GM23248 (cell line): ENCODE data around the gene CTAGE1. TPM values are rescaled to one million over a fixed set of nuclear protein-coding genes. Genes with fewer than 3 reads are reported as not detected.

Experiments
- DNase-seq: peaks from one replicate; pipeline ENCODE4 v3.0.0-alpha.2; 2015
- H2AFZ ChIP-seq: fragments of 200-600 bp; sonication (generic); 2 replicates; pipeline ENCODE4 v1.6.1; 2016; ENCODE audit warnings: antibody characterized with exemption
- H3F3A ChIP-seq: fragments of 200-600 bp; sonication (generic); 2 replicates; pipeline ENCODE4 v1.6.1; 2016; ENCODE audit warnings: mild to moderate bottlenecking, antibody characterized with exemption, mixed run types; ENCODE audit not compliant: insufficient read depth
- H3K27ac ChIP-seq: fragments of 200-600 bp; sonication (generic); 2 replicates; pipeline ENCODE4 v1.5.1; 2016; ENCODE audit warnings: mild to moderate bottlenecking
- H3K27me3 ChIP-seq: fragments of 200-600 bp; sonication (generic); replicated peaks from 2 replicates; pipeline ENCODE4 v1.6.1; 2016; ENCODE audit warnings: mild to moderate bottlenecking; ENCODE audit not compliant: insufficient read depth
- H3K36me3 ChIP-seq: fragments of 200-600 bp; sonication (generic); 2 replicates; pipeline ENCODE4 v1.6.1; 2016; ENCODE audit warnings: low read depth, mild to moderate bottlenecking
- H3K4me1 ChIP-seq: fragments of 200-600 bp; sonication (generic); 2 replicates; pipeline ENCODE4 v1.6.1; 2016; ENCODE audit warnings: mild to moderate bottlenecking; ENCODE audit not compliant: insufficient read depth
- H3K4me2 ChIP-seq: fragments of 200-600 bp; sonication (generic); one replicate; pipeline ENCODE4 v1.6.1; 2016; ENCODE audit warnings: mild to moderate bottlenecking; ENCODE audit not compliant: unreplicated experiment
- H3K4me3 ChIP-seq: fragments of 200-600 bp; sonication (generic); 2 replicates; pipeline ENCODE4 v1.5.1; 2016; ENCODE audit warnings: mild to moderate bottlenecking
- H3K79me2 ChIP-seq: fragments of 200-600 bp; sonication (generic); 2 replicates; pipeline ENCODE4 v1.6.1; 2016; ENCODE audit warnings: mild to moderate bottlenecking; ENCODE audit not compliant: insufficient read depth
- H3K9ac ChIP-seq: fragments of 200-600 bp; sonication (generic); 2 replicates; pipeline ENCODE4 v1.6.1; 2016; ENCODE audit warnings: mild to moderate bottlenecking
- H3K9me2 ChIP-seq: fragments of 200-600 bp; sonication (generic); 2 replicates; pipeline ENCODE4 v1.6.1; 2016; ENCODE audit warnings: mixed run types, mild to moderate bottlenecking, moderate library complexity; ENCODE audit not compliant: insufficient read depth
- H3K9me3 ChIP-seq: fragments of 200-600 bp; sonication (generic); one replicate; pipeline ENCODE4 v1.6.1; 2017; ENCODE audit warnings: low read depth
- H4K20me1 ChIP-seq: fragments of 200-600 bp; sonication (generic); 2 replicates; pipeline ENCODE4 v1.6.0; 2016; ENCODE audit not compliant: insufficient read depth
- EZH2 ChIP-seq: fragments of 200-600 bp; sonication (generic); IDR thresholded peaks from 2 replicates; pipeline ENCODE4 v1.6.1; 2018; ENCODE audit warnings: antibody characterized with exemption, mild to moderate bottlenecking; ENCODE audit not compliant: insufficient read depth, poor library complexity, severe bottlenecking
- EZH2phosphoT487 ChIP-seq: fragments of 200-600 bp; sonication (generic); IDR thresholded peaks from 2 replicates; pipeline ENCODE4 v1.6.1; 2018; ENCODE audit warnings: antibody characterized with exemption, moderate library complexity, mild to moderate bottlenecking, low read depth; ENCODE audit not compliant: insufficient read depth
- WGBS, 2 experiments: methylation state at CpG; one replicate each; pipeline ENCODE4 v1.1.6; 2015 to 2017; ENCODE audit warnings: low lambda C conversion rate in 2 of 2, low coverage in 1 of 2; ENCODE audit errors: missing lambda C conversion rate in 2 of 2; 5-methylcytosine and 5-hydroxymethylcytosine counted together
- in situ Hi-C: fragments of 300-500 bp; cut with MboI; formaldehyde crosslinking; loops from 2 replicates; pipeline ENCODE4 v1.15.0; 2020
- polyA plus RNA-seq: library from polyadenylated mRNA; unstranded; fragments of >200 nt; fragmentation: Nextera tagmentation; extraction: Ambion mirVana; gene quantifications from 2 replicates; pipeline ENCODE4 v1.2.1, GENCODE V29; 2016
- total RNA-seq: library from RNA; depleted of rRNA; stranded (reverse); fragments of >200 nt; shearing (Covaris generic); gene quantifications from 2 replicates; pipeline ENCODE4 v1.2.3, GENCODE V29; 2014

The CTAGE1 gene
- total and polyA plus RNA-seq, 2 experiments from 2014 or later = 0.06 to 0.11 TPM

DNA sequence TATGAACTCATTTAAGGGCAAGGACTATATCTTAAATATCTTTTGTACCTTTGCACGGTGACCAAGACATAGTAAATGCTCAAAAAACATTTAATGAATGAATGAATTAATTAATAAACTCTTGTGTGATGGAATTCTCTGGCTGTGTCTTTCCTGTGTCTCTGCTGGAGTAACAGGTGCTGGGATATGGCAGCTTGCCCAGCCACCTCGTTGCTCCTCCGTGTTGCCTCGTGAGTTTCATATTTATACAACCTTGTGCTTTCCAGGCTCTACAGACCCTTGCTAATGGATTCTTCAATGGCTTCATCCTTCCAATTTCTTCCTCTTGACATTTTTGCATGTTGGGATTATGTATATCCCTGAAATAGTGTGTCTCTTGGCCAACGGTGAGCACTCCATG, 30.4 kb downstream of the CTAGE1 start:
- no peak overlapping the region for H2AFZ ChIP-seq
- H3K9me3 ChIP-seq = no peaks in the 10 kb centered on the region
- no peaks in the 10 kb centered on the region for H3K9me2 ChIP-seq
- in situ Hi-C loops = no loop called here
- TF ChIP-seq EZH2 (no peak), EZH2phosphoT487 (no peak)
- H3K79me2 ChIP-seq = no peaks in the 10 kb centered on the region
- no peaks in the 10 kb centered on the region for H3K36me3 ChIP-seq
- H3K4me3 ChIP-seq = no peak overlapping the region
- peaks cover 22% of the 10 kb centered on the region for H3F3A ChIP-seq
- H3K4me2 ChIP-seq = no peak overlapping the region
- H3K27ac ChIP-seq = no peak overlapping the region
- H3K27me3 ChIP-seq = no peaks in the 10 kb centered on the region; the same call in 1 of the 2 replicates
- H3K4me1 ChIP-seq = peaks cover 32% of the 10 kb centered on the region
- no peaks in the 10 kb centered on the region for H4K20me1 ChIP-seq
- no peak for DNase-seq
- no peak overlapping the region for H3K9ac ChIP-seq
- 69 to 81% methylated on average over 5 of the region's 5 CpGs for WGBS, 2 experiments

DNA sequence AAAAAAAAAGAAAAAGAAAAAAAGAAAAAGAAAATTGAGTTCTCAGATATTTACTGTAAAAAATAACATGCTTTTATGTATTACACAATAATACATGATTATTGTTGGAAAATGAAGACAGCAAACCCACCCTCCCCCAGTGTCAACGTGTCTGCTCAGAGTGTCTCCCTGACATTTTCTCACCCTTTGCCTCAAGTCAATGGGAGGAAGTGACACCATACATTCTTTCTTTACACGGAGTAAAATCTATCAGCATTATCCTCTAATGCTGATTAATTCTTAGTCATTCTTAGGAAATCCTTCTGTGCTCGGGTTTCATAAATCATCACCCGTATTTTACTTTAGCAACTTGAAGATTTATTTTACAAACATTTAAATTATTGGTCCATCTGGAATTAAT, 32.0 kb downstream of the CTAGE1 start:
- WGBS, 2 experiments = 1 to 2% methylated on average over 4 of the region's 4 CpGs
- no peaks in the 10 kb centered on the region for H3K36me3 ChIP-seq
- H3K4me1 ChIP-seq = peaks cover 17% of the 10 kb centered on the region
- TF ChIP-seq EZH2 (no peak), EZH2phosphoT487 (peak; percentile 99)
- in situ Hi-C loops = no loop called here
- no peaks in the 10 kb centered on the region; the same call in 1 of the 2 replicates for H3K27me3 ChIP-seq
- no peaks in the 10 kb centered on the region for H3K9me2 ChIP-seq
- no peaks in the 10 kb centered on the region for H3K79me2 ChIP-seq
- no peaks in the 10 kb centered on the region for H4K20me1 ChIP-seq
- H3F3A ChIP-seq = peaks cover 9% of the 10 kb centered on the region
- H2AFZ ChIP-seq = no peak overlapping the region
- peak overlapping the region; percentile 36; the same call in 1 of the 2 replicates for H3K9ac ChIP-seq
- H3K9me3 ChIP-seq = no peaks in the 10 kb centered on the region
- peak overlapping the region; percentile 60 for H3K27ac ChIP-seq
- peak; percentile 93 for DNase-seq
- H3K4me2 ChIP-seq = no peak overlapping the region
- H3K4me3 ChIP-seq = no peak overlapping the region

DNA sequence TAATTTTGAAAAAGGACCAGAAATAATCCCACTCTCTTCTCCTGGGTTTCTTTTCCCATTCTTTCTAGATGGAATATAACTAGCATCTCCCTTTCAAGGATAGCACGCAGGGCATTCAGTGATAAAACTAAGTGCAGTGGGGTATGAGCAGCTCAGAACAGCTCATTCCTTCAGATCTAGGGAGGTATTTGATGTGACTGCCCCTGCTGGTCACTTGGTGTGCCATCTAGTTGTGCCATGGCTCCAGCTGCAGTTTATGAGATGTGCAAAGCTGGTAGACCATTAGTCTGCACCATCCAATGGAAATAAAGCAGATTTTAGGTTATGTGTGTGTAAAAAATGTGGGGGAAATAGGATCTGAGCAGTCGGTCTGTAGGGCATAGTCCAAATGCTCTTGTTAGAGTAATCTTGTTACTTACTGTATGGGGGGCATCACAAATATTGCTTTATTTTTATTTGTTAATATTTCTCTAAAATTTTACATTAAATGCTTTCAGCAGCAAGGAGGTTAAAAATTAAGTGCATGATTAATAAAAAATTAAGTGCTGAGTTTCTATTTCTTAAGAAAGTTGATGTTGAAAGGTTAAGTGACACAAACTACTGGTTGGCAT, 38.9 kb downstream of the CTAGE1 start:
- no peak overlapping the region for H3K9ac ChIP-seq
- no peak overlapping the region for H3K4me2 ChIP-seq
- no peaks in the 10 kb centered on the region for H3K27me3 ChIP-seq
- H3K9me3 ChIP-seq = no peaks in the 10 kb centered on the region
- WGBS, 2 experiments = 66 to 69% methylated on average over 2 of the region's 2 CpGs
- no peaks in the 10 kb centered on the region for H3F3A ChIP-seq
- no peaks in the 10 kb centered on the region for H3K36me3 ChIP-seq
- TF ChIP-seq EZH2 (no peak), EZH2phosphoT487 (no peak)
- peak; percentile 70 for DNase-seq
- no peaks in the 10 kb centered on the region for H3K9me2 ChIP-seq
- H3K4me1 ChIP-seq = no peaks in the 10 kb centered on the region
- no peak overlapping the region for H3K27ac ChIP-seq
- H3K79me2 ChIP-seq = no peaks in the 10 kb centered on the region
- H4K20me1 ChIP-seq = no peaks in the 10 kb centered on the region
- H2AFZ ChIP-seq = no peak overlapping the region
- in situ Hi-C loops = no loop called here
- no peak overlapping the region for H3K4me3 ChIP-seq

DNA sequence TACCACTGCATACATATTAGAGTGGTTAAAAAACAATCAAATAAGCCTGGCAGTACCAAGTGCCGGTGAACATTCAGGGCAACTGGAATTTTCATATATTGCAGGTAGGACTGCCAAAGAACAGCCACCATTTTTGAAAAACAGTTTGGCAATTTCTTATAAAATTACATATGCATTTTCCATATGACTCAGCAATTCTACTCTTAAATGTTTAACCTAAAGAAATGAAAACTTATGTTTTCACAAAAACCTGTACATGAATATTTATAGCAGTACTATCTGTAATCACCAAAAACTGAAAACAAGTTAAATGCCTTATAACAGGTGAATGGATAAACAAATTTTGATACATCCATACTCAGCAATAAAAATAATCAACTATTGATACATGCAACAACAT, 39.9 kb downstream of the CTAGE1 start:
- H3F3A ChIP-seq = no peaks in the 10 kb centered on the region
- TF ChIP-seq EZH2phosphoT487 (no peak), EZH2 (no peak)
- H3K9me3 ChIP-seq = no peaks in the 10 kb centered on the region
- H4K20me1 ChIP-seq = no peaks in the 10 kb centered on the region
- H3K4me2 ChIP-seq = no peak overlapping the region
- H2AFZ ChIP-seq = no peak overlapping the region
- WGBS, 2 experiments = 97% methylated on average over 1 of the region's 1 CpG
- H3K36me3 ChIP-seq = no peaks in the 10 kb centered on the region
- DNase-seq = no peak
- no peaks in the 10 kb centered on the region for H3K4me1 ChIP-seq
- no peak overlapping the region for H3K9ac ChIP-seq
- H3K4me3 ChIP-seq = no peak overlapping the region
- H3K9me2 ChIP-seq = no peaks in the 10 kb centered on the region
- H3K27ac ChIP-seq = no peak overlapping the region
- H3K27me3 ChIP-seq = no peaks in the 10 kb centered on the region
- H3K79me2 ChIP-seq = no peaks in the 10 kb centered on the region
- in situ Hi-C loops = no loop called here

DNA sequence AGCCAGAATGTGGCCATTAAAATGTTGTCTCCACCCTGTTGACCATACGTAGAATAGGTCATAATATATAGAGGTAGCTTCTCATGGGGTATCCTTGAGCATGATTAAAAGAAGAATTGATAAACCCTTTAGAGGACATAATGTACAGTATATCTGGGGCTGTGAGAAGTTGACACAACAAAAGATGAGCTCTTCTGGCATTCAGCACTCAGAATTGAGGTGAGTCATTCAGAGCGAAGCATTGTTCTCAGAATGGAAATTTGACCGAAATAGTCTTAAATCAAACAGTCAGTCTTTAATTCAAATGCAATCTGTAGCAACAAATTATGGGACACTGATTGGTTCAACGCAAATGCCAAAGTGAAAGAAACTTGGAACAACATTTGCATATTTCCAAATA, 47.3 kb downstream of the CTAGE1 start:
- no peaks in the 10 kb centered on the region for H3K36me3 ChIP-seq
- no peak overlapping the region for H3K9ac ChIP-seq
- H3K9me3 ChIP-seq = no peaks in the 10 kb centered on the region
- H2AFZ ChIP-seq = no peak overlapping the region
- no peak overlapping the region for H3K4me3 ChIP-seq
- H3K27ac ChIP-seq = no peak overlapping the region
- no peaks in the 10 kb centered on the region for H4K20me1 ChIP-seq
- no peak overlapping the region for H3K4me2 ChIP-seq
- no peaks in the 10 kb centered on the region for H3K79me2 ChIP-seq
- no peaks in the 10 kb centered on the region for H3K9me2 ChIP-seq
- no peaks in the 10 kb centered on the region for H3F3A ChIP-seq
- no peak for TF ChIP-seq EZH2
- TF ChIP-seq EZH2phosphoT487 = no peak
- no peaks in the 10 kb centered on the region for H3K27me3 ChIP-seq
- H3K4me1 ChIP-seq = peaks cover 7% of the 10 kb centered on the region; the same call in 1 of the 2 replicates
- DNase-seq = no peak
- WGBS, 2 experiments = 83 to 85% methylated on average over 4 of the region's 4 CpGs
- in situ Hi-C loops = no loop called here
